GM20000 (cell line): ENCODE data around the gene CHI3L2.

Experiments used
- DNase-seq: peaks from one replicate; pipeline ENCODE4 v3.0.0; 2012; ENCODE audit warnings: low spot score
- CTCF ChIP-seq: IDR thresholded peaks from 2 replicates; pipeline ENCODE4 v1.5.1; 2012; ENCODE audit warnings: mild to moderate bottlenecking, control low read depth; ENCODE audit errors: extremely low read depth, missing control alignments

The CHI3L2 gene

GRCh38 chr1:111249960-111250359 is 22.4 kb downstream of the CHI3L2 start:
- no peak for TF ChIP-seq CTCF
- no peak for DNase-seq

- no peak for TF ChIP-seq CTCF
- no peak for DNase-seq
Observed at GRCh38 chr1:111251570-111251969, 24.1 kb downstream of the CHI3L2 start.

- no peak for TF ChIP-seq CTCF
- no peak for DNase-seq
Observed at GRCh38 chr1:111252786-111253185, 25.3 kb downstream of the CHI3L2 start.

- no peak for TF ChIP-seq CTCF
- DNase-seq: no peak
Observed at GRCh38 chr1:111253876-111254275, 26.4 kb downstream of the CHI3L2 start.

GRCh38 chr1:111256988-111257658 is 29.6 kb downstream of the CHI3L2 start:
- TF ChIP-seq CTCF: no peak

GRCh38 chr1:111267801-111268508 is 40.4 kb downstream of the CHI3L2 start:
- no peak for DNase-seq
- TF ChIP-seq CTCF: no peak

More at GRCh38 chr1:111256988-111257658, 29.6 kb downstream of the CHI3L2 start:
- no peak for DNase-seq

- DNase-seq: no peak
- TF ChIP-seq CTCF: no peak
Observed at GRCh38 chr1:111269825-111270406, 42.4 kb downstream of the CHI3L2 start.
